Stomach (tissue), 4 donors: ENCODE data around the gene SELENOF.

ENCODE experiments used
- CTCF ChIP-seq, 7 experiments: fragments of 450-650 bp in 4 of 7; fragments of 200-600 bp in 3 of 7; sonication (generic) in 3 of 7; IDR thresholded peaks; one replicate each; pipeline ENCODE4 v1.5.1; 2016 to 2019; ENCODE audit warnings: antibody characterized with exemption in 7 of 7, control low read depth in 2 of 7, mild to moderate bottlenecking in 1 of 7
- POLR2A ChIP-seq, 4 donors: fragments of 450-650 bp; IDR thresholded peaks; one replicate each; pipeline ENCODE4 v1.6.1; 2016; ENCODE audit warnings: antibody characterized with exemption in 4 of 4, control low read depth in 2 of 4, mild to moderate bottlenecking in 1 of 4, moderate library complexity in 1 of 4
- POLR2AphosphoS5 ChIP-seq, 3 donors: sonication (generic); formaldehyde crosslinking; IDR thresholded peaks; one replicate each; pipeline ENCODE4 v1.6.1; 2016; ENCODE audit warnings: antibody characterized with exemption in 3 of 3

DNA sequence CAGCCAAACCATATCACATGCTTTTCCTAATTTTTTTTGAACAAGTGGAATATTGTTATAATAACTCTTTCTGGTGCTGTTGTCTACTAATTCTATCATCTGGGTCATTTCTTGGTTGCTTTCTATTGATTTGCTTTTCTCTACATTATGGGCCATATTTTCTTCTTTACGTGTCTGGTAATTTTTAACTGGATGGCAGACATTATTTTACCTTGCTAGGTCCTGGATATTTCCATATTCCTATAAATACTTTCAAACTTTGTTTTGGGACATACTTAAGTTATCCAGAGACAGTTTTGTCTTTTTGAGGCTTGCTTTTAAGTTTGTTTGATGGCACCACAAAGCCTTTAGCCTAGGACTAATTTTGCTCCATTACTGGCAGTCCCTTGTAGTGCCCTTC is 11.8 kb upstream of the SELENOF start:
- TF ChIP-seq CTCF (IDR thresholded peaks at IDR 0.05) (no peak), POLR2A (IDR thresholded peaks at IDR 0.05) (no peak), POLR2AphosphoS5 (IDR thresholded peaks at IDR 0.05) (no peak)
